ENCODE results near the gene HHAT. TPM values are rescaled to one million over a fixed set of nuclear protein-coding genes. Genes with fewer than 3 reads are reported as not detected.

The HHAT gene
- total RNA-seq, 1 donor from 2014 or later = 2.3 TPM

- peaks cover 2% of the 10 kb centered on the region for H3K9me3 Mint-ChIP-seq (ENCODE audit: unreplicated experiment)
- H3K4me1 Mint-ChIP-seq (ENCODE audit: low read depth, unreplicated experiment) = peaks cover 42% of the 10 kb centered on the region
- DNase-seq = no peak
- no peaks in the 10 kb centered on the region for H3K36me3 Mint-ChIP-seq (ENCODE audit: unreplicated experiment)
- no peaks in the 10 kb centered on the region for H3K27me3 Mint-ChIP-seq (ENCODE audit: unreplicated experiment)
- TF ChIP-seq CTCF (IDR thresholded peaks at IDR 0.05; ENCODE audit: partially characterized antibody, unreplicated experiment) = no peak
- H3K27ac Mint-ChIP-seq (ENCODE audit: unreplicated experiment) = peak overlapping the region; percentile 7
- peak overlapping the region; percentile 22 for H3K4me3 Mint-ChIP-seq (ENCODE audit: unreplicated experiment)
Observed at GRCh38 chr1:210625715-210626114, 297.0 kb downstream of the HHAT start.

- TF ChIP-seq CTCF (IDR thresholded peaks at IDR 0.05; ENCODE audit: partially characterized antibody, unreplicated experiment) = no peak
- no peak for DNase-seq
- Mint-ChIP-seq H3K27me3 (ENCODE audit: unreplicated experiment) (no peaks in the 10 kb centered on the region), H3K36me3 (ENCODE audit: unreplicated experiment) (no peaks in the 10 kb centered on the region), H3K9me3 (ENCODE audit: unreplicated experiment) (peaks cover 2% of the 10 kb centered on the region), H3K4me3 (ENCODE audit: unreplicated experiment) (no peak overlapping the region), H3K27ac (ENCODE audit: unreplicated experiment) (no peak overlapping the region), H3K4me1 (ENCODE audit: low read depth, unreplicated experiment) (peaks cover 37% of the 10 kb centered on the region)
Observed at GRCh38 chr1:210626341-210626740, 297.6 kb downstream of the HHAT start.

- peaks cover 27% of the 10 kb centered on the region for H3K4me1 Mint-ChIP-seq (ENCODE audit: low read depth, unreplicated experiment)
- H3K27me3 Mint-ChIP-seq (ENCODE audit: unreplicated experiment) = no peaks in the 10 kb centered on the region
- no peak overlapping the region for H3K4me3 Mint-ChIP-seq (ENCODE audit: unreplicated experiment)
- no peak for TF ChIP-seq CTCF (IDR thresholded peaks at IDR 0.05; ENCODE audit: partially characterized antibody, unreplicated experiment)
- no peaks in the 10 kb centered on the region for H3K36me3 Mint-ChIP-seq (ENCODE audit: unreplicated experiment)
- no peak for DNase-seq
- H3K27ac Mint-ChIP-seq (ENCODE audit: unreplicated experiment) = no peak overlapping the region
- H3K9me3 Mint-ChIP-seq (ENCODE audit: unreplicated experiment) = peaks cover 2% of the 10 kb centered on the region
Observed at GRCh38 chr1:210627755-210628154, 299.1 kb downstream of the HHAT start.

GRCh38 chr1:210629276-210629675, 300.6 kb downstream of the HHAT start:
- no peak for TF ChIP-seq CTCF (IDR thresholded peaks at IDR 0.05; ENCODE audit: partially characterized antibody, unreplicated experiment)
- Mint-ChIP-seq H3K9me3 (ENCODE audit: unreplicated experiment) (no peaks in the 10 kb centered on the region), H3K27ac (ENCODE audit: unreplicated experiment) (no peak overlapping the region), H3K4me3 (ENCODE audit: unreplicated experiment) (no peak overlapping the region), H3K27me3 (ENCODE audit: unreplicated experiment) (no peaks in the 10 kb centered on the region), H3K4me1 (ENCODE audit: low read depth, unreplicated experiment) (peaks cover 26% of the 10 kb centered on the region), H3K36me3 (ENCODE audit: unreplicated experiment) (no peaks in the 10 kb centered on the region)
- no peak for DNase-seq

- Mint-ChIP-seq H3K27ac (ENCODE audit: unreplicated experiment) (no peak overlapping the region), H3K27me3 (ENCODE audit: unreplicated experiment) (no peaks in the 10 kb centered on the region), H3K4me3 (ENCODE audit: unreplicated experiment) (no peak overlapping the region), H3K4me1 (ENCODE audit: low read depth, unreplicated experiment) (peaks cover 6% of the 10 kb centered on the region), H3K9me3 (ENCODE audit: unreplicated experiment) (no peaks in the 10 kb centered on the region), H3K36me3 (ENCODE audit: unreplicated experiment) (no peaks in the 10 kb centered on the region)
- TF ChIP-seq CTCF (IDR thresholded peaks at IDR 0.05; ENCODE audit: partially characterized antibody, unreplicated experiment) = no peak
- no peak for DNase-seq
Observed at GRCh38 chr1:210631399-210631798, 302.7 kb downstream of the HHAT start.
